ENCODE measurements around the gene CSH1.

DNA sequence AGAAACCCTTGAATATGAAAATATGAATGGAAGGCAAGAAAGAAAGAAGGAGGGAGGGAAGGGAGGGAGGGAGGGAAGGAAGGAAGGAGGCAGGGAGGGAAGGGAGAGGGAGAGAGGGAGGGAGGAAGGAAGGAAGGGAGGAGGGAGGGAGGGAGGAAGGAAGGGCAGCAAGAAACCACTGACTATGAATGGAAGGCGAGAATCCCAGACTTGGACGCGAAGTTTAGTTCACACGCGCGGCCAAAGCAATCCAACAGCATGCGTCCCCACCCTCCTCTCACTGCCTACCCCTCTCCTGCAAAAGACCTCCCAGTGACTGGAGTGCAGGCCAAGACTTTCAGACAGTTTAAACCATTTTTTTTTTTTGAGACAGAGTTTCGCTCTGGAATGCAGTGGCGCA, 46.0 kb downstream of the CSH1 start:
- TF ChIP-seq POLR2A (IDR thresholded peaks at IDR 0.05) = no peak
- TF ChIP-seq, protein P1, sequence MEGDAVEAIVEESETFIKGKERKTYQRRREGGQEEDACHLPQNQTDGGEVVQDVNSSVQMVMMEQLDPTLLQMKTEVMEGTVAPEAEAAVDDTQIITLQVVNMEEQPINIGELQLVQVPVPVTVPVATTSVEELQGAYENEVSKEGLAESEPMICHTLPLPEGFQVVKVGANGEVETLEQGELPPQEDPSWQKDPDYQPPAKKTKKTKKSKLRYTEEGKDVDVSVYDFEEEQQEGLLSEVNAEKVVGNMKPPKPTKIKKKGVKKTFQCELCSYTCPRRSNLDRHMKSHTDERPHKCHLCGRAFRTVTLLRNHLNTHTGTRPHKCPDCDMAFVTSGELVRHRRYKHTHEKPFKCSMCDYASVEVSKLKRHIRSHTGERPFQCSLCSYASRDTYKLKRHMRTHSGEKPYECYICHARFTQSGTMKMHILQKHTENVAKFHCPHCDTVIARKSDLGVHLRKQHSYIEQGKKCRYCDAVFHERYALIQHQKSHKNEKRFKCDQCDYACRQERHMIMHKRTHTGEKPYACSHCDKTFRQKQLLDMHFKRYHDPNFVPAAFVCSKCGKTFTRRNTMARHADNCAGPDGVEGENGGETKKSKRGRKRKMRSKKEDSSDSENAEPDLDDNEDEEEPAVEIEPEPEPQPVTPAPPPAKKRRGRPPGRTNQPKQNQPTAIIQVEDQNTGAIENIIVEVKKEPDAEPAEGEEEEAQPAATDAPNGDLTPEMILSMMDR (IDR thresholded peaks at IDR 0.05) = no peak
